Neural progenitor cell (in vitro differentiated cells): ENCODE data around the gene MBP. TPM values are rescaled to one million over a fixed set of nuclear protein-coding genes. Genes with fewer than 3 reads are reported as not detected.

Experiments
- DNase-seq: peaks from one replicate; pipeline ENCODE4 v3.0.0-alpha.2; 2016; ENCODE audit warnings: low spot score
- H2AFZ ChIP-seq: fragments of 200-600 bp; sonication (generic); replicated peaks from 2 replicates; pipeline ENCODE4 v1.6.1; 2016; ENCODE audit warnings: antibody characterized with exemption
- H3F3A ChIP-seq: fragments of 200-600 bp; sonication (generic); 2 replicates; pipeline ENCODE4 v1.6.1; 2016; ENCODE audit warnings: antibody characterized with exemption, low read depth
- H3K27ac ChIP-seq: fragments of 200-600 bp; sonication (generic); 2 replicates; pipeline ENCODE4 v1.5.1; 2016; ENCODE audit warnings: mild to moderate bottlenecking
- H3K27me3 ChIP-seq: fragments of 200-600 bp; sonication (generic); 2 replicates; pipeline ENCODE4 v1.6.1; 2016; ENCODE audit warnings: mild to moderate bottlenecking, moderate library complexity
- H3K36me3 ChIP-seq: fragments of 200-600 bp; sonication (generic); 2 replicates; pipeline ENCODE4 v1.5.1; 2016
- H3K4me1 ChIP-seq: fragments of 200-600 bp; sonication (generic); 2 replicates; pipeline ENCODE4 v1.6.1; 2016; ENCODE audit warnings: mixed run types
- H3K4me2 ChIP-seq: fragments of 200-600 bp; sonication (generic); 2 replicates; pipeline ENCODE4 v1.6.1; 2016
- H3K4me3 ChIP-seq: fragments of 200-600 bp; sonication (generic); 2 replicates; pipeline ENCODE4 v1.5.1; 2016
- H3K79me2 ChIP-seq: fragments of 200-600 bp; sonication (generic); 2 replicates; pipeline ENCODE4 v1.6.1; 2016; ENCODE audit warnings: low read depth
- H3K9ac ChIP-seq: fragments of 200-600 bp; sonication (generic); 2 replicates; pipeline ENCODE4 v1.6.1; 2016
- H3K9me3 ChIP-seq: fragments of 200-600 bp; sonication (generic); 2 replicates; pipeline ENCODE4 v1.5.1; 2016; ENCODE audit warnings: low read depth
- H4K20me1 ChIP-seq: fragments of 200-600 bp; sonication (generic); 2 replicates; pipeline ENCODE4 v1.6.1; 2016; ENCODE audit warnings: low read depth
- H3K27ac Mint-ChIP-seq: 3 replicates; pipeline ENCODE4 v1.8.0; 2021; ENCODE audit warnings: mixed read lengths
- H3K27me3 Mint-ChIP-seq: 2 replicates; pipeline ENCODE4 v1.8.0; 2022; ENCODE audit warnings: low read depth, mild to moderate bottlenecking, inconsistent platforms, moderate library complexity, mixed read lengths; ENCODE audit not compliant: insufficient read depth
- H3K36me3 Mint-ChIP-seq: 3 replicates; pipeline ENCODE4 v1.8.0; 2021; ENCODE audit warnings: mixed read lengths
- H3K4me1 Mint-ChIP-seq: 3 replicates; pipeline ENCODE4 v1.8.0; 2021; ENCODE audit warnings: mixed read lengths
- H3K4me3 Mint-ChIP-seq: 3 replicates; pipeline ENCODE4 v1.8.0; 2021; ENCODE audit warnings: mild to moderate bottlenecking, moderate library complexity, mixed read lengths
- H3K9me3 Mint-ChIP-seq: 3 replicates; pipeline ENCODE4 v1.8.0; 2020; ENCODE audit warnings: mixed read lengths
- CTCF ChIP-seq: fragments of 200-600 bp; sonication (generic); IDR thresholded peaks from 2 replicates; pipeline ENCODE4 v1.5.1; 2017; ENCODE audit warnings: antibody characterized with exemption, mild to moderate bottlenecking
- EZH2 ChIP-seq: fragments of 200-600 bp; sonication (generic); IDR thresholded peaks from 2 replicates; pipeline ENCODE4 v1.6.1; 2017; ENCODE audit warnings: antibody characterized with exemption, mild to moderate bottlenecking, moderate library complexity
- EZH2phosphoT487 ChIP-seq: fragments of 200-600 bp; sonication (generic); IDR thresholded peaks from 2 replicates; pipeline ENCODE4 v1.6.1; 2017; ENCODE audit warnings: antibody characterized with exemption
- total RNA-seq: library from RNA; depleted of rRNA; stranded (reverse); fragments of >200 nt; gene quantifications from 2 replicates; pipeline ENCODE4 v1.2.3, GENCODE V29; 2015; ENCODE audit warnings: low replicate concordance

Gene MBP
- total RNA-seq, 1 donor from 2014 or later, result 0.64 TPM

GRCh38 chr18:77002496-77002895 lies 130.1 kb downstream of the MBP start:
- Mint-ChIP-seq H3K36me3 (no peaks in the 10 kb centered on the region), H3K4me3 (no peak overlapping the region)
- H3K4me1 ChIP-seq, result peaks cover 11% of the 10 kb centered on the region

GRCh38 chr18:77001979-77002378 lies 130.6 kb downstream of the MBP start:
- Histone ChIP-seq H3K4me1 (peaks cover 10% of the 10 kb centered on the region), H3K36me3 (no peaks in the 10 kb centered on the region), H2AFZ (no peak overlapping the region), H4K20me1 (no peaks in the 10 kb centered on the region), H3K4me2 (no peak overlapping the region), H3K79me2 (no peaks in the 10 kb centered on the region), H3K9me3 (no peaks in the 10 kb centered on the region), H3K27ac (no peak overlapping the region), H3K4me3 (no peak overlapping the region), H3K27me3 (no peaks in the 10 kb centered on the region), H3K9ac (no peak overlapping the region), H3F3A (peaks cover 3% of the 10 kb centered on the region)
- Mint-ChIP-seq H3K27me3 (no peaks in the 10 kb centered on the region), H3K9me3 (peaks cover 2% of the 10 kb centered on the region), H3K4me1 (peaks cover 18% of the 10 kb centered on the region), H3K27ac (no peak overlapping the region), H3K36me3 (no peaks in the 10 kb centered on the region), H3K4me3 (no peak overlapping the region)
- no peak for DNase-seq
- TF ChIP-seq EZH2, result no peak
- TF ChIP-seq EZH2phosphoT487, result no peak
- no peak for TF ChIP-seq CTCF

More at GRCh38 chr18:77002496-77002895, 130.1 kb downstream of the MBP start:
- no peak for DNase-seq
- Mint-ChIP-seq H3K27ac (no peak overlapping the region), H3K4me1 (peaks cover 19% of the 10 kb centered on the region), H3K9me3 (peaks cover 2% of the 10 kb centered on the region), H3K27me3 (peaks cover 1% of the 10 kb centered on the region)
- Histone ChIP-seq H3K9me3 (no peaks in the 10 kb centered on the region), H3K27me3 (no peaks in the 10 kb centered on the region), H3K9ac (no peak overlapping the region), H4K20me1 (no peaks in the 10 kb centered on the region), H3F3A (no peaks in the 10 kb centered on the region), H3K27ac (no peak overlapping the region), H2AFZ (no peak overlapping the region), H3K36me3 (no peaks in the 10 kb centered on the region), H3K4me2 (no peak overlapping the region), H3K4me3 (no peak overlapping the region), H3K79me2 (no peaks in the 10 kb centered on the region)
- TF ChIP-seq EZH2phosphoT487 (no peak), CTCF (no peak), EZH2 (no peak)

GRCh38 chr18:77001041-77001440 lies 131.5 kb downstream of the MBP start:
- Mint-ChIP-seq H3K36me3 (no peaks in the 10 kb centered on the region), H3K27me3 (no peaks in the 10 kb centered on the region), H3K27ac (no peak overlapping the region), H3K4me1 (peaks cover 23% of the 10 kb centered on the region), H3K4me3 (no peak overlapping the region), H3K9me3 (peaks cover 2% of the 10 kb centered on the region)
- Histone ChIP-seq H3K9me3 (no peaks in the 10 kb centered on the region), H3K4me1 (peaks cover 13% of the 10 kb centered on the region), H3K4me3 (no peak overlapping the region), H3K9ac (no peak overlapping the region), H3F3A (peaks cover 3% of the 10 kb centered on the region), H4K20me1 (no peaks in the 10 kb centered on the region), H3K4me2 (no peak overlapping the region), H3K27me3 (no peaks in the 10 kb centered on the region), H2AFZ (peak overlapping the region; percentile 93), H3K27ac (no peak overlapping the region), H3K79me2 (no peaks in the 10 kb centered on the region), H3K36me3 (no peaks in the 10 kb centered on the region)
- no peak for DNase-seq
- TF ChIP-seq EZH2phosphoT487 (no peak), EZH2 (no peak), CTCF (no peak)
